Right renal pelvis (tissue), 4 donors: ENCODE measurements around the gene GJC1. TPM values are rescaled to one million over a fixed set of nuclear protein-coding genes. Genes with fewer than 3 reads are reported as not detected.

ENCODE experiments used
- DNase-seq, 4 donors: peaks; one replicate each; pipeline ENCODE4 v3.0.0-alpha.2; 2013; ENCODE audit warnings: low read depth in 4 of 4, low spot score in 3 of 4, missing footprints in 1 of 4
- polyA plus RNA-seq, 4 donors: library from polyadenylated mRNA; unstranded; fragments of 120-200 nt; gene quantifications; one replicate each; pipeline ENCODE4 v1.2.1, GENCODE V29; 2013; ENCODE audit not compliant: insufficient read length in 4 of 4

The GJC1 gene
- polyA plus RNA-seq, 4 donors = 20.4 to 23.2 (median 21.4) TPM

- no peak for DNase-seq
Observed at GRCh38 chr17:44804302-44805089, 25.6 kb downstream of the GJC1 start.

- DNase-seq = no peak
Observed at GRCh38 chr17:44801880-44802279, 28.2 kb downstream of the GJC1 start.

GRCh38 chr17:44798356-44798755, 31.7 kb downstream of the GJC1 start:
- no peak for DNase-seq

- no peak for DNase-seq
Observed at GRCh38 chr17:44797802-44798201, 32.3 kb downstream of the GJC1 start.

- DNase-seq = no peak
Observed at GRCh38 chr17:44796731-44797130, 33.4 kb downstream of the GJC1 start.

- no peak for DNase-seq
Observed at GRCh38 chr17:44795928-44796327, 34.2 kb downstream of the GJC1 start.

GRCh38 chr17:44795421-44795820, 34.7 kb downstream of the GJC1 start:
- no peak for DNase-seq

GRCh38 chr17:44794851-44795413, 35.2 kb downstream of the GJC1 start:
- no peak for DNase-seq

GRCh38 chr17:44793885-44794842, 35.9 kb downstream of the GJC1 start:
- no peak for DNase-seq

- DNase-seq = no peak
Observed at GRCh38 chr17:44792276-44792675, 37.8 kb downstream of the GJC1 start.

- no peak for DNase-seq
Observed at GRCh38 chr17:44788139-44788538, 41.9 kb downstream of the GJC1 start.

- no peak for DNase-seq
Observed at GRCh38 chr17:44787271-44787940, 42.7 kb downstream of the GJC1 start.

- DNase-seq = no peak
Observed at GRCh38 chr17:44786551-44787081, 43.5 kb downstream of the GJC1 start.

GRCh38 chr17:44785921-44786320, 44.2 kb downstream of the GJC1 start:
- DNase-seq = no peak

GRCh38 chr17:44782326-44782850, 47.7 kb downstream of the GJC1 start:
- DNase-seq = no peak

GRCh38 chr17:44781551-44782325, 48.3 kb downstream of the GJC1 start:
- DNase-seq = no peak

GRCh38 chr17:44780845-44781480, 49.1 kb downstream of the GJC1 start:
- DNase-seq = no peak

- no peak for DNase-seq
Observed at GRCh38 chr17:44780161-44780560, 49.9 kb downstream of the GJC1 start.
